HG03521 (cell line): ENCODE data around the gene UGCG.
A peak's percentile ranks its signal among the peaks of the same experiment; 100 is the strongest.

Experiments
- ATAC-seq: cut with Tn5 transposase; IDR thresholded peaks from one replicate; pipeline ENCODE4 v1.9.1; 2021; ENCODE audit warnings: mild to moderate bottlenecking, moderate library complexity; ENCODE audit not compliant: unreplicated experiment

The UGCG gene

DNA sequence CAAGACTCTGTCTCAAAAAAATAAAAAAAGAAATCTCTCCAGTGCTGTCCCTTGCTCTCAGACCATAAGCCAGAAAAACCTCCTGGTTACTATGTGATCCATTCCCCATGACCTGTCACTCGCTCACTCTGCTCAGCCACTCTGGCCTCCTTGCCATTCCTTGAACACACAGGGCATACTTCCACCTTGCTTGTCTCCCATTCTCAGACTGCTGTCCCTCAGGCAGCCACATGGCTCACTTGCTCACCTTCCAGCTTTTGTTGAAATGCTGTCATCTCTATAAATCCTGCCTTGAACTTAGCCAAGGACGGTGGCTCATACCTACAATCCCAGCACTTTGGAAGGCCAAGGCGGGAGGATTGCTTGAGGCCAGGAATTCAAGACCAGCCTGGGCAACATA, 82.9 kb downstream of the UGCG start:
- ATAC-seq = no peak

DNA sequence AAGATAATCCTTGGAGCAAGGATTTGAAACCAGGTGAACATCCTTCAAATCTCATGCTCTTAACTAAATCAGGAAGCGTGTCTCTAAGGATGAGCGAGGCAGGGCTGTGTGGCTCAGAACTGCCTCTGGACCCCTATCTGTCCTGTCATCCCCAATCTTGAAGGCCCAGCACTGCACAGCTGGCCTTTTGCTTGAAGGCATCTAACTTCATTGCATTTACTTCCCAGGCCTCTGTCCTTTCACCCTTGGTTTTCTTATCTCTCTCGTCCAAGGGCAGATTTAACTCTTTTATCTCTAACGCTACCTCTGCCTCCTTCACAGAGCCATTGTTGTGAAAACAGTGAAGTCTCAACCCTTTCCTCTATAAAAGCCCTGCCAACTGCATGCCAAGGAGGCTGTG, 83.8 kb downstream of the UGCG start:
- no peak for ATAC-seq

DNA sequence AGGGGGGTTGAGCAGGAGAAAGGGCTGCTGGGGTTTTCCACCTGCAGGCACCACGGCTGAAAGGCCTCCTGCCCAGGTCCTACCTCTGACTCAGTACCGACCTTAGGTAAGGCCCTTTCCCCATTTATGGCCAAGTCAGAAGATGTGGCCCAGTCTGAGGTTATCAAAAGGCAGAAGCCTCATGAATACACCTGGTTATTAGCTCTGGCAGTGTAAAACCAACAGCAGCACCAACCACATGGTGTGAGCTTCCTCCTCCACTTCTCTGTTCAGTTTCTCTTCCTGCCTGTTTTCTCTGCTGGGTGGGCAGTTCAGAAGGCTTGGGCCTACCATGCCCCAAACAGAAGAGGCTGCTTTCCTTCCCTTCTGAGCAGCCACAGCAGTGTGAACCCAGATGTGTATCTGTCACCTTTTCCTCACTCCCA, 86.9 kb downstream of the UGCG start:
- ATAC-seq = peak; percentile 82

DNA sequence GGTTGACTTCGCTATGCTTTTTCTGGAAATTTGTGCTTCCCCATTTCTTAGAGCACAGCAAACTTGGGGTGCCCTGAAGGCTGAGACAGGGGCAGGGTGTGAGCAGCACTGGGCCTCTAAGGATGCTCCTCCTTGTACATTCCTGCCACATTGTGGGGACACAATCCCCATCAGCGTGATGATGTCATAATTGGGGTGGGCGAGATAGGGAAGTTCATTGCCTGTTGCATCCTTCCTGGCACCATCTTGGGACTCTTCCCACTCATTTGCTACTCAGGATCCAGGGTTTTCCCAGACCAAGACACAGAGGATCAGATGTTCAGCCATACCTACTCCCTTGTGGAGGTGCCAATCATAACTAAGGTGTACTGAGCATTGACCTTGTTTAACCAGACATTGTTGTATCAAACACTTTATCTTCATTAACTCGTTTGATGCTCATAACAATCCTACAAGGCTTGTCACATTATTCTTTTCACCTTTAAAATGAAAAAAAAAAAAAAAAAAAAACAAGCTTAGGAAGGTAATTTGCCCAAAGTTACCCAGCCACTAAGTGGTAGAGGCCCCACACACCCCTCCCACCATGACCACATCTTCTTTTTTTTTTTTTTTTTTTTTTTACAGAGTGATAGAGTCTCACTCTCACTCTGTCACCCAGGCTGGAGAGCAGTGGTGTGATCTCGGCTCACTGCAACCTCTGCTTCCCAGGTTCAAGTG, 87.6 kb downstream of the UGCG start:
- no peak for ATAC-seq
